Measurements from ENCODE around the gene GALNT17. TPM values are rescaled to one million over a fixed set of nuclear protein-coding genes. Genes with fewer than 3 reads are reported as not detected.
"Not testable (repeated sequence)": the region's sequence is repeated elsewhere in the genome, so short reads cannot be mapped to it uniquely, and the experiment has no call there.

Gene GALNT17
- total RNA-seq, 1 donor from 2014 or later = not detected

DNA sequence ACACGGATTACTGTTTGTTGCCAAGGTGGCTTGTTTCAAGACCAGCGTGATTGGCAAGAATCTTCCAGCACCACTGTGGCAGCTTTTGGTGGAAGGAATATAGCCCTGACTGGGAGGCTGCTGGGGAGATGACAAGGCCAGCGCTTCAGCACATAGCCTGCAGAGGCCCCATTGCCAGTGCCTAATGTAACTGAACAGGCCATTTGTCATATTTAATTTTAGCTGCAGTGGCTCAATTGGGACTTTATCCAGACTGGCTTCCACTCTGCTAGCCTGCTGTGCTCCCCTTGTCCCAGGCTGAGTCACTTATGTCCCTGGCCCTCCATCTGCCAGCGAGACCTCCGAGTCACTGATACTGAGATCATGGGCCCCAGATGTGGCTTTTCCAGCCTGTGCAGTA lies 483.1 kb downstream of the GALNT17 start:
- intact Hi-C loops (cut with micrococcal nuclease) = no loop called here

- intact Hi-C loops (cut with micrococcal nuclease) = no loop called here
Observed at GRCh38 chr7:71616217-71616616, 484.3 kb downstream of the GALNT17 start.

GRCh38 chr7:71618278-71618677 lies 486.3 kb downstream of the GALNT17 start:
- intact Hi-C loops (cut with micrococcal nuclease) = no loop called here

GRCh38 chr7:71625545-71625944 lies 493.6 kb downstream of the GALNT17 start:
- intact Hi-C loops (cut with micrococcal nuclease) = no loop called here

DNA sequence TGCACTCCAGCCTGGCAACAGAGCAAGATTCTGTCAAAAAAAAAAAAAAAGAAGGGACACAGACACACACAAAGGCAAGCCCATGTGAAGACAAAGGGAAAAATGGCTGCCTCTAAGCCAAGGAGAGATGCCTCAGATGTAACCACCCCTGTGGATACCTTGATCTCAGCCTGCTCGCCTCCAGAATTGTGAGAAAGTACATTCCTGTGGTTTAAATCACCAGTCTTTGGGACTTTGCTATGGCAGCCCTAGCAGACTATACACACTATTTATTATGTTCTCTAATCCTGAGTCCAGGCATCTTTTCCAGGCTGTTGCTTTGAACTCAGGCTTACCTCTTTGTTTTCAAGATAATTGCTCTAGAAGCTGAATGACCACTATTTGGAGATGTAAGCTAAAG lies 494.3 kb downstream of the GALNT17 start:
- intact Hi-C loops (cut with micrococcal nuclease) = no loop called here

DNA sequence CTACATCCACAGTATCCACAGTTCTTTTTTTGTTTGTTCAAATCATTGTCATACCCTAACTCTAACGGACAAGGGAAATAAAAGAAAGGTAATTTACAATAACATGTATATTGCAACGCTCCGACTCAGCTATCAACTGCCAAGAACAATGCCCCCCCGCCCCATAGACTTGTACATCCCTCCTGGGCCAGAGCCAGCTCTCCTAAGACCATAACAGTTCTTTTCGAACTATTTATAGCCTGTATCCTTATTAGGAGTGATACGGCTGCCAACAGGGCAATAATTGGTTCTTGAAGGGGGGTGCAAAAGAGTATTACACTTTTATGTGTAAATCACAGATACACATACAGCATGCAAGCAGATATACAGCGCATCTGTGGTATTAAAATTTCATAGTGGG lies 495.7 kb downstream of the GALNT17 start:
- intact Hi-C loops (cut with micrococcal nuclease) = no loop called here

- intact Hi-C loops (cut with micrococcal nuclease) = no loop called here
Observed at GRCh38 chr7:71630516-71630915, 498.6 kb downstream of the GALNT17 start.

GRCh38 chr7:71633551-71634008 lies 501.6 kb downstream of the GALNT17 start:
- intact Hi-C loops (cut with micrococcal nuclease) = no loop called here

- intact Hi-C loops (cut with micrococcal nuclease) = not testable (repeated sequence)
Observed at GRCh38 chr7:71635849-71636248, 503.9 kb downstream of the GALNT17 start.

- intact Hi-C loops (cut with micrococcal nuclease) = no loop called here
Observed at GRCh38 chr7:71636329-71636728, 504.4 kb downstream of the GALNT17 start.

DNA sequence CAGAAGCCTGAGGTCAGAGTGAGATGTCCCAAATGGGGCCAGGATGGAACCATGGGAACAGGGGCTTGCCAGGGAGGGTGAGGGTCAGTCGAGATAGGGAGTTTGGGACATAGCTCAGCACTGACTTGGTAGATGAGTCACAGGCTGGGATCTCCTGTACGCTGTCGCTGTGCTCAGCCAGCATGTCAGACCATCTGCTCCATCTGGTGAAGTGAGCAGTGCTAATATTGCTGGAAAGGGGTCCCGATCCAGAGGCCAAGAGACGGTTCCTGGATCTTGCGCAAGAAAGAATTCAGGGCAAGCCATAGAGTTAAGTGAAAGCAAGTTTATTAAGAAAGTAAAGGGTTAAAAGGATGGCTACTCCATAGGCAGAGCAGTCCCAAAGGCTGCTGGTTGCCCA lies 505.6 kb downstream of the GALNT17 start:
- intact Hi-C loops (cut with micrococcal nuclease) = no loop called here

GRCh38 chr7:71638108-71638507 lies 506.2 kb downstream of the GALNT17 start:
- intact Hi-C loops (cut with micrococcal nuclease) = no loop called here

- intact Hi-C loops (cut with micrococcal nuclease) = no loop called here
Observed at GRCh38 chr7:71639382-71640085, 507.6 kb downstream of the GALNT17 start.

GRCh38 chr7:71643031-71643430 lies 511.1 kb downstream of the GALNT17 start:
- intact Hi-C loops (cut with micrococcal nuclease) = not testable (repeated sequence)

- intact Hi-C loops (cut with micrococcal nuclease) = no loop called here
Observed at GRCh38 chr7:71645836-71646235, 513.9 kb downstream of the GALNT17 start.

- intact Hi-C loops (cut with micrococcal nuclease) = no loop called here
Observed at GRCh38 chr7:71649812-71650211, 517.9 kb downstream of the GALNT17 start.

DNA sequence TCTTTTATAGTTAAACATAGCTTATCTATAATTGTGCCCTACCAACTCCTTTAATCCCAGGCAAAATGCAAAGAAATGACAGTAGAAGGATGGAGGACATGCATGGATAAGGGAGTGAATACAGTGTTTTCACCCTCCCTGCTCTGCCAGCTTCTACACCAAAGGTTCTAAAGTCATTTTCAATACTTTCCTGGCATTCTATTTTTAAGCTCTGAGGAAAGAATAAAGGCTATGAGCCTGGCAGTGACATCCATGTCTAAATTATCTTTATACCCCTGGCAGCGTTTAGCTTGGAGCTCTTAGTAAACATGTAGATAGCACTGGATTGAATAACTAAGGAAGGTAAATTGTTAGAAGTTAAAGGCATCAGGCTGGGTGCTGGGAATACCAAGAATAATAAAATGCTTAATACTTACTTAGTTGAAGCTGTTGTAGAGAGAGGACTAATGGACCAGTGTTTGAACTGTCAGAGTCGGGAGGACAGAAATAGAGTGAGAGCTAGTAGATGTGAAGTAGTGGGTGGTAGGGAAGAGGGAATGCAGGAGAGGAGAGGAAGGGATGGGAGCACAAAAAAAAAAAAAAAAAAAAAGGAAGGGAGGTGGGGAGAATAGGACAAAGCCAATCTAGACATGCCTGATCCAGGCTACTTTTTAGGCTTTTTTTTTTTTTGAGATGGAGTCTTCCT lies 518.9 kb downstream of the GALNT17 start:
- intact Hi-C loops (cut with micrococcal nuclease) = no loop called here

GRCh38 chr7:71652510-71652909 lies 520.6 kb downstream of the GALNT17 start:
- intact Hi-C loops (cut with micrococcal nuclease) = no loop called here

DNA sequence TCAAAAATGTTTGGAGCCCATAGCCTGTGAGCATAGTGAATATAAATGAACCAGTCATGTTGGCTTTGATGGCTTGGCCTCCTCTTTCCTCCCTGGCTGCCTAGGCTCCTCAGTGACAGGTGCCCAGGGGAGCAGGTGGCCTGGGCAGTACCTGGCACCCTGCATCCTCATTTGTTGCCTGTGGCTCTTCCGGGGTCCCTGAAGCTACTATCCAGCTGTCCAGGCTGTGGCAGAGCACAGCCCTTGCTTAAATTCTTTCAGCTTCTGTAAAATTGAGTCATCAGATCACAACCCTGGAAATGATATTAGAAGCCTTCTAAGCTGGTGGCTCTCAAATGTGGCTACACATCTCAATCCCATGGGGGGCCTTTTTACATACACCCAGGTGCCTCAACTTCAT lies 525.4 kb downstream of the GALNT17 start:
- intact Hi-C loops (cut with micrococcal nuclease) = no loop called here

DNA sequence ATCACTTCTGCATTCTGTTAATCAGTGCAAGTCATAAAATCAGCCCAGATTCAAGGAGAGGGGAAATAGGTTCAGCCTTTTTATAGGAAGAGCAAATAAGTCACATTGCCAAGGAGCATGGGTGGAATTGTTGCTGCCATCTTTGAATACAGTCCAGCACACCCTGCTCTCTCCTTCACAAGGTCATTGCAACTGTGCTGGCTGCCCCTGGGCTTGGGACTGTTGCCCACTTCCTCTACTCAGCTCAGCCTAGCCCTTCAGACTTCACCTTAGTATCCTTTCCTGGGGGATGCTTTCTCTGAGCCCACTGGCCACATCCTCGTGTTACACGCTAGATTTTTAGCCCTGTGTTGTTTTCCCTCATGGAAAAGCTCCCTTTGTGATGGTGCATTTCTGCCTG lies 527.7 kb downstream of the GALNT17 start:
- intact Hi-C loops (cut with micrococcal nuclease) = no loop called here

DNA sequence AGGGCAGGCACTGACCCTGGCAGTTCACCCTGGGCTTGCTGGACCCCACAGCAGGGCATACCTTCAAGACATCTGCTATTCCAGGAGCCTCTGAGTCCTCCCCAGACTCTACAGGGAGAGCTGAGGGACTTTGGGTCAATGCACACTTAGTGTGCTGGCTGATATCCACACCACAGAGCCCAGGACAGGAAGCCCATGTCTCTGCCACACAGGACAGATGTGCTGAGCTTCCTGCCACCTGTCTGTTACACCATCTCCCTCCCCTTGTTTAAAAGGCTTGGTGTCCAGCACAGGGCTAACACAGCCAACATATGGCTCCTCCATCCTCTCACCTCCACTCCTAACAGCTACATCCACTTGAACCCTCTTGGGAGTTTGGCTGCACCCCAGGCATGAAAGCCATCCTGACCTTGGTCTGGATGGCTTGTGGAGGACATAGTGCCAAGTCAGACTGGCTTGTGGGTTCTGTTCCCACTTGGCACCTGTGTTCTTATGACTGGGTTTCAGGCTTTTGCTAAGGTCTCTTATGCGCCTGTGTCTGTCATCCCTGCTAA lies 529.8 kb downstream of the GALNT17 start:
- intact Hi-C loops (cut with micrococcal nuclease) = no loop called here

DNA sequence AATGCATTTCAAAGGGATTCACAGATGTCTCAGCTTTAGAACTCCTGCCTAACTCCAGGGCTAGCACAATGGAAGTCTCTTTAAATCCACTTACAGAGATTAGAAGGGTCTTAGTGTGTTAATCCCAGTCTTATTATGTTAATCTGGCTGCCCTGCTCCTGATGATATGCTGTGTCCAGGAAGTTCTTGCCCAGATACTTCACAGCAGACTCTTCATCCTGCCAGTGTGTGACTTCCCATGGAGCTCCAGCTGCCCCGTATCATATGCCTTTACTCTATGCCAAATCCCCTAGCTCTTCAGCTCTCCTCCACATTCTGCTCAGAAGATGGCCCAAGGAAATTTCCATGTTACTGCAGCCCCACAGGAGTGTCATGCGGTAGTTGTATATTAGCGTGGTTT lies 533.8 kb downstream of the GALNT17 start:
- intact Hi-C loops (cut with micrococcal nuclease) = no loop called here

- intact Hi-C loops (cut with micrococcal nuclease) = no loop called here
Observed at GRCh38 chr7:71668572-71668971, 536.6 kb downstream of the GALNT17 start.
